ENCODE measurements around the gene CLCF1.
"Not testable (repeated sequence)": the region's sequence is repeated elsewhere in the genome, so short reads cannot be mapped to it uniquely, and the experiment has no call there.

Gene CLCF1

DNA sequence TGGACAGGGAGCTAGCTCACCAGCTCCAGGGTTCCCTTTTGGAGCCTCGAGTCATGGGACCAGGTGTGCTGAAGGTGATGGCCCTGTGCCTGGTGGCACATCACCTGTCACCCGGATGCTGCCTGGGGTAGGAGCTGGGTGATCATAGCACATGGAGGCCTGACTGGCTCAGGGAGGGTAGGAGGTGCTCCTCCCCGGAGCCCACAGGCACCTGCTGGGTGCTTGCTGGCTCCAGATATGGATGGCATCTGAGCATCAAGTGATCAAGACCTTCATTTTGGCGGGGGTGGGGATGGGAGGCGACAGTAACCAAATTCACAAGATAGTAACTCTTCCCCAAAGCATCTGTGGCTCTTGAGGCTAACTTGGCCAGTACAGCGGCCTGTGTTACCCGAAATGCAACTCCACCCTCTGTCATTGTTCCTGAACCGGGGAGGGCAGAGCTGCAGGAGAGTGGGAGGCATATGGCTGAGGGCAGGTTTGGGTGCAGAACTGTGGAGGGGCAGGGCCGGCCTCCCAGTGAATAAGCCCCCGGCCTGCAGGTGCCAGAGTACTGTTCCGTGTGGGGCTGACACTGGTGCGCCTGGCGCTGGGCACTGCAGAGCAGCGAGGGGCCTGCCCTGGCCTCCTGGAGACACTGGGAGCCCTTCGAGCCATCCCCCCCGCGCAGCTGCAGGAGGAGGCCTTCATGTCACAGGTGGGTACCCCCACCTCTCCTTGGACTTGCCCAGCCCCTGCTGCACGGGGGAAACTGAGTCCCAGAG, 35.2 kb upstream of the CLCF1 start:
- no peak for DNase-seq

DNA sequence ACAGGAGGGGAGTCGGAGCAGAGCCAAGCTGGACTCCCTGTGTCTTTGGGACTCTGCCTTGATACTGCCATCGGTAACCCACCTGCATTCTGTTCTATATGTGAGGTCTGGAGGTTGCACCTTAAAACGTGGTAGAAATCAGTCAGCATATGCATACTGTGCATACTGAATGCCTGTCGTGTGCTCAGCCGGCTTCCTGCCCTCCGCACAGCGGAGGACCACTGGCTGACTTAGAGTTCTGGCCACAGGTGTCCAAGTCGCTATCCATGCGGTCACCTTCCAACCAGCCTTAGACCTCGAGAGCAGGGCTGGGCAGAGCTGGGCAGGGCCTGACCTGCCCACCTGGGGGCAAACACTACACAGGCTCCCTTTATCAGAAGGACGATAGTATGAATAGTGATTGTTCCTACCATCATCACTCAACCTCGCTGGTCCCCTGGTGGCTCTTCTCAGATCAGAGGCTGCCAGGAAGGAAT, 34.3 kb upstream of the CLCF1 start:
- no peak for DNase-seq

DNA sequence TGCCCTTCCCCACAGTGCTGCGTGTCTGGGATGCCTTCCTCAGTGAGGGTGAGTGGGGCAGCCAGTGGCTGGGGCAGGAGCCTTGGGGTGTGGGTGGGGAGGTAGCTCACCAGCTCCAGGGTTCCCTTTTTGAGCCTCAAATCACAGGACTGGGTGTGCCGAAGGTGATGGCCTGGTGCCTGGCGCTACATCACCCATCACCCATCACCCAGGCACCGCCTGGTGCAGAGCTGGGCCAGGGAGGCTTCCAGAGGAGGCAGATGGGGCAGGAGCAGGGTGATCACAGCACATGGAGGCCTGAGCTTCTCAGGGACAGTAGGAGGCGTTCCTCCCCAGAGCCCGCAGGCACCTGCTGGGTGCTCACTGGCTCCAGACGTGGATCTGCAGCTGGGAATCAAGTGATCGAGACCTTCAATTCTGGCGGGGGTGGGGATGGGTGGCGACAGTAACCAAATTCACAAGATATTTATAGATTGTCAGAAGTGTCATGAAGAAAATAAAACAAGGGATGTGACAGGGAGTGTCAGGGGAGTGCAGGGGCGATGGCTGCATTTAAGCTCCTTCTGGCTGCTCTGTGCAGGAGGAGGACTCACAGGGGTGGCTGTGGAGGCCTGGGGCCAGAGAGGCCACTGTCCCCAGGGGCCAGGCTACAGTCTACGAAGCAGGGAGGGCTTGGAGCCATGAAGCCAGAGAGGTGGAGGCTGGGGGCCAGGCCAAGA, 33.7 kb upstream of the CLCF1 start:
- no peak for DNase-seq

DNA sequence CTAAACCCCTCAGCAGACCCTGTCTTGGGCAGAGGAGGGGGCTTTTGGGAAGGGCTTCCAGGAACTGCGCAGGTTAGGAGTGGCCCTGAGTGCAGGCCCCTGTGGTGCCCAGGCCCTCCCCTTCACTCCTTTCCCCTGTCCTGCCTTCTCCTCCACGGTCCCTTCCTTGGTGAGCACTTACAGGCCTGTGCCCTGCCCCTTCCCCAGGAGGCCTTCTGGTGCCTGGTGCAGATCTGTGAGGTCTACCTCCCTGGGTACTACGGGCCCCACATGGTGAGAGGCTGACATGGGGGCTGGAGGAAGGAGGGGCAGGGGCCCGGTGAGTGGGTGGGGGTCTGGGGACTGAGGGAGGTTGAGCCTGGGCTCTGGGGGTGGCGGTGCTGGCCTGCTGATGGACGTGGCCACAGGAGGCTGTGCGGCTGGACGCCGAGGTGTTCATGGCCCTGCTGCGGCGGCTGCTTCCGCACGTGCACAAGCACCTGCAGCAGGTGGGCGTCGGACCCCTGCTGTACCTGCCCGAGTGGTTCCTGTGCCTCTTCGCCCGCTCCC, 33.1 kb upstream of the CLCF1 start:
- DNase-seq: no peak

DNA sequence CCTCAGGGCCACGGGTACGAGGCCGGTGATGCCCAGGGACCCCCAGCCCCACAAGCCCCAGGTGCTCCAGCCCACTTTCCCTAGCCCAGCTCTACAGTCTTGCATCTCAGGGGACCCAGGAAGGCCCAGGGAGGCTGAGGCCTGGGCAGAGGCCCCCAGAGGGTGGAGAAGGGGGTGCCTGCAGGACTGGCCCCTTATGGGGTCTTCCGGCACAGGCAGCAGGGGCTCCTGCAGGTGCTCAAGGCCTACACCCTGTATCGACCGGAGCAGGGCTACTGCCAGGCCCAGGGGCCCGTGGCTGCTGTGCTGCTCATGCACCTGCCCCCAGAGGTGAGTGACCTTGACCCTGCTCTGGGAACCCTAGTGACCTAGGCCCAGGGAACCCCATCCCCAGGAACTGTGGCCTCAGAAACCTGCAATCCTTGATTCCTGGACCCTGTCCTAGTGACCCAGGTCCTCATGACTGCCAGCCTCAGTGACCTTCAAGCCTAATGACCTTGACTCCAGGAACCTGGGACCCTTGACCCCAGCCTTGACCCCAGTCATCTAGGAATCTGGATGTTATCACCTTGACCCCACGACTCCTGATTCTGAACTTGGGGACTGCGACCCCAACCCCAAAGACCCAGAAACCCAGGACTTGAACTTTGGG, 32.4 kb upstream of the CLCF1 start:
- DNase-seq: no peak

DNA sequence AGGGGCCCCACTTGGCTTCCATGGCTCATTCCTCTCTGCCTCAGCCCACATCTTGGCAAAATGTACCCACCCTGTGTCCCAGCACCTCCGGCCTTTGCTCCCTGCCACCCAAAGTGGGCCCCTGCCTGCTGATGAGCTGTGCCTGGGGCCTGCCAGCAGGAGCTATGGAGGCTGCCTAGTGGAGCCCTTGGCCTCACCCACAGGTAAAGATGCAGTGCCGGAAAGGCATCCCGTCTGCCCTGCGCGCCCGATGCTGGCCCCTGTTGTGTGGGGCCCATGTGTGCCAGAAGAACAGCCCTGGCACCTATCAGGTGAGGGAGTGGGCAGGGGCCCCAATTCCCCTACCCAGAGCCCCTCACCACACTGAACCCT, 31.8 kb upstream of the CLCF1 start:
- no peak for DNase-seq

DNA sequence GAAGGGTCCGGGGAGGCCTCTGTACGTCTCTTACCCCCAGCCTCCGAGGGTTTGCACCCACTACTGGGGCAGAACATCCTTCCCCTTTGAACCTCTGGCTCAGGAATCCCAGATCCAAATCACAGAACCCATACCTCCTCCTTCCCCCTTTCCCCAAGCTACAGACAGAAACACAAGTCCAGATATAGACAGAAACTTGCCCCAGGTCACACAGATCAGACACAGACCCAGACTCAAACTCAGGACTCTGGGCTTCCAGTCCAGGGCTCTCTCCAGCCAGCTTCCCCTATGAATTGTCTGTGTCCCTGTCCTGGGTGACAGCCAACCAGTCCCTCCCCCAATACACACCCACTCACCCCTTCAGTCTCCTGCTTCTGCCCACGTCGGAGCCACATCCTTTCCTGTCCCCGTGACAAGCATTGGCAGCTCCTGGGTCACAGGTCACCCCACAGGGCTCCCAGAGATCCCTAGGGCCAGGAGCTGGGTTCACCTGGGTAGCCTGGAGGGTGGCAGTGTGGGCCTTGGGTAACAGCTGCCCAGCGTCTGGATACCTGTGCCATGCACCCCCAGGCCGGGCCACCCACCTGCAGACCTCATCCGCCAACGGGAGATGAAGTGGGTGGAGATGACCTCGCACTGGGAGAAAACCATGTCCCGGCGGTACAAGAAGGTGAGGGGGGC, 31.3 kb upstream of the CLCF1 start:
- no peak for DNase-seq

DNA sequence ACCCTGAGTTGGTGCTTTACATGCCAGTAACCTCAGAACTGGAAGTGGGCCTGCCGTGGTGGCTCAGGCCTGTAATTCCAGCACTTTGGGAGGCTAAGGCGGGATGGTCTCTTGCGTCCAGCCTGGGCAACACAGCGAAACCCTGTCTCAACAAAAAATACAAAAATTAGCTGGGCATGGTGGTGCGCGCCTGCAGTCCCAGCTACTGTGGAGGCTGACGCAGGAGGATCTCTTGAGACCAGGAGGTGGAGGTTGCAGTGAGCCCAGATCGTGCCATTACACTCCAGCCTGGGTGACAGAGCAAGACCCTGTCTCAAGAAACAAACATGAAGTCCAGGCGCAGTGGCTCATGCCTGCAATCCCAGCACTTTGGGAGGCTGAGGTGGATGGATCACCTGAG, 29.7 kb upstream of the CLCF1 start:
- DNase-seq: not testable (repeated sequence)

DNA sequence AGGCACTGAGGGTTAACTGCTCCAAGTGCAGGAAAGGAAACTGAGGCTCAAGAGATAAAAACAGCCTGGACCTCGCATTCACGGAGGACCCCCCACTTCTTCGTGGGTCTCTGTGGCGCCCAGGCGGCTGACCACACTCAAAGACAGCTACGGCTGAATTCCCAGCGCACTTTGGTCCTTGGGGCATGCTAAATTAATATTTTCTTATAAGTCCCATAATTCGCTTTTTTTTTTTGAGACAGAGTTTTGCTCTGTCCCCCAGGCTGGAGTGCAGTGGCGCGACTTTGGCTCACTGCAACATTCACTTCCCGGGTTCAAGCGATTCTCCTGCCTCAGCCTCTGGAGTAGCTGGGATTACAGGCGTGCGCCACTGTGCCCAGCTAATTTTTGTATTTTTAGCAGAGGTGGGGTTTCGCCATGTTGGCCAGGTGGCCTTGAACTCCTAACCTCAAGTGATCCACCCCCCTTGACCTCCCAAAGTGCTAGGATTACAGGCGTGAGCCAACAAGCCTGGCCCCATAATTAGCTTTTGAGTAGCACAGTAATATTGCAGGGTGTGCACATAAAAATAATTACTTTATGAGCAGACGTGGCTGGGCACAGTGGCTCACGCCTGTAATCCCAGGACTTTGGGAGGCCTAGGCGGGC, 28.9 kb upstream of the CLCF1 start:
- not testable (repeated sequence) for DNase-seq

DNA sequence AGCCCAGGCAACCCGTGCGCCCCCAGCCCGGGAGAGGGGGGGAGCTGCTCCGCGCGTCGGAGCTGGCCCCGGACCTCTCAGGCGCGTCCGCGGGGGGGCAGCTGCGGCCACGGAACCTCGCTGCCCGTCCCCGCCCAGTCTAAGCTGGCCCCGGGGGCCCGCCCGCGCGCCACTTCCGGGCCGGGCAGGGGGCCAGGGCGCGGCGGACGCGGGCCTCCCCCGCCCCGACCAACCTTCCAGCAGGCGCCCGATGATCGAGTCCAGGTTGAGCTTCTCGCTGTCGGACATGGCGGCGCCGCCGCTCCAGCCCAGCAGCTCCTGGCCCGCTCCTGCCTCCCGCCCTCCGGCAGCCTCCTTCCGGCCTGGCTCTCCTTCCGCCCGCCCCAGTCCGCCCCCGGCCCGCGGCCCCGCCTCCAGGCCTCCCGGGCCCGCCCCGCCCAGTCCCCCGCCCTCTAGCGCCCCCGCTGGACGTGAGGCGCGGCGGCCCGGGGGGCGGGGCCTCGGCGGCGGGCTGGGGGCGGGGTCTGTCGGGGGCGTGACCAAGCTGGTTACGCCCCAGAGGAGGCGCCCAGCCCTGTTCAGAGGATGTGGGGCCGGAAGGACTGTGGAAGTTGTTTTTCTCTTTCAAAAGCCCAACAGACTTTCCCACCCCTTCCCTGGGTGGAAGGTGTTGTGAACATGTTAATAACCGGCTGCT, 28.2 kb upstream of the CLCF1 start, which contains the start of gene PPP1CA:
Gene PPP1CA (minus strand): TSS at position 364 of the 697 bp plus-strand sequence. CDS start 76 bp downstream, at position 288.
- peak; percentile 70 to 85 for DNase-seq

DNA sequence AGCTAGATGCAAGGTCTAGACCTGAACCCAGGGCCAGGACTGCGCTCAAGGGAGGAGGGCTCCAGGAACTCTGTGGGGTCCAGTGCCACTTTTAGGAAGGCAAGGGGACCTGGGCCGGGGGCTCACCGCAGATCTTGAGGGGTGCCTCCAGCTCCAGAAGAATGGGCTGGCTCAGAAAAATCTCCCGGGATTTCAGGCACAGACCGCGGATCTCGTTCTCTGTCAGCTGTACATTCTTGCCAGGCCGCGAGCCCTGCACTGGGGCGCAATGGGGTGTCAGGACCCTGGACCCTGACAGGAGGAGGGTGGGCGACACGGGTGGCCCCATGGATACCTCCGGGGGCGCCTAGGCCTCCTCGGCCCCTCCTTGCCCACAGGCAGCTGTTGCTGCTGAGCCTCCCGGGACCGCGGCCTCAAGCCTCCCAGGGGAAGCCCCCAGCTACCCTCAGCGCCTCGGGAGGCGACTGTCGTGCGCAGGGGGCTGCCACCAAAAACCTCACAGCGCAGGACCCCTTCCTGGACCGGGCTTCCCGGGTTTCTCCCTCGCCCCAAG, 27.6 kb upstream of the CLCF1 start:
- DNase-seq: no peak

DNA sequence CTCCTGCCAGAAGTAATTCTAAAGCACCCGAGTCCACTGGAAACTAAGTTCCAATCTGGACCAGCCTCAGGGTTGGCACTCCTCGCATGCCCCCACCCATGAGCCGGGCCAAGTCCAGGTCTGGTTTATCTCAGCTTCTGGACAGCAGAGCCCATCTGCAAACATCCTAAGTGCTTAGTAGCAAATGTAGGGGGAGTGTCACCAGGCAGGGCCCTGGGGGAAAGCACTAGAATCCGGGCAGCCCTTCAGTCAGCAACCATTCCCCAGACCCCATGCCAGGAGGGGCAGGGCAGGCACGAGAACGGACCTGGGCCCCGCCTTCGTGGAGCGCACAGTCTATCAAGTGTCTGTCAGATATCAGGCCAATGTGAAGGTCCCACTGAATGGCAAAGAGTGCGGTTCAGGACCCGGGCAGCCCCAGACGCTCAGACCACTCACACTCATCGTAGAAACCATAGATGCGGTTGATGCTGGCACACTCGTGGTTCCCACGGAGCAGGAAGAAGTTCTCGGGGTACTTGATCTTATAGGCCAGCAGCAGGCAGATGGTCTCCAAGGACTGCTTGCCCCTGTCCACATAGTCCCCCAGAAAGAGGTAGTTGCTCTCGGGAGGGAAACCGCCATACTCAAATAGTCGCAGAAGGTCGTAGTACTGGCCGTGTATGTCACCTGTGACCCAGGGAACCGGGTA, 27.0 kb upstream of the CLCF1 start:
- DNase-seq: no peak

DNA sequence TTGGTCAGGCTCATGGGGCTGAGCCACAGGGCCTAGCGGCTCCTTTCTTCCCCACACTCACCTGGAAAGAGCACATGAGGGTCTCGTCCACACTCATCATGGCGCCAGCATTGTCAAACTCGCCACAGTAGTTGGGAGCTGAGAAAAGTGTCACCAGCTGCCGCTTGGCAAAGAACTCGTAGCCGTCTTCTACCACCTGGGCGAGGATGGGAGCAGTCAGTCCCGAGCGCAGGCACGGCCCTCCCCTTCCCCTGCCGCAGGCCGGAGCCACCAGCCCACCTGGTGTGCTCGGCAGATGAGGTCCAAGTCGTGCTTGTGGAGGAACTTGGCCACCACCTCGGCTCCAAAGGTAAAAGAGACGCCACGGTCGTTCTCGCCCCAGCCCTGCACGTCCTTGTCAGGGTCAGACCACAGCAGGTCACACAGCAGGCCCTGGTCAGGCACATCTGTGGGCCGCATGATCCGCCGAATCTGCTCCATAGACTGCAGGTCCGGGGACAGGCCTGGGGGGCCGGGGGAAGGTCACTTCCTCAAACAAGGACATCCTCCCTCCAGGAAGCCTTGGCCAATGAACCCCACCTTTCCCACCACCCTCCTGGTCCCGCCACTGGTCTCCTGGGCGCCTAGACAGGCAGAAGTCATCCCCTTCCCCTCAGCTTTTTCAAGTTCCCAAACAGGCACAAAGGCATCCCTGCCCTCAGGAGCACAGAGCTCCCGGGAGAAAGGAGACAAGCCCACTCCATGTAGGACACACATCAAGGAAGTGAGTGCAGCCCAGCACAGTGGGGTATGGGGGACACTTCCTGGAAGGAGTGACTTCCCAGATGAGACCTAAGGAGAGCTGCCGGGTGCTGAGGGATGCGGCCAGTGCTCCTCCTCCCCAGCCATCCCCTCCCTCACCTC, 25.5 kb upstream of the CLCF1 start:
- no peak for DNase-seq

DNA sequence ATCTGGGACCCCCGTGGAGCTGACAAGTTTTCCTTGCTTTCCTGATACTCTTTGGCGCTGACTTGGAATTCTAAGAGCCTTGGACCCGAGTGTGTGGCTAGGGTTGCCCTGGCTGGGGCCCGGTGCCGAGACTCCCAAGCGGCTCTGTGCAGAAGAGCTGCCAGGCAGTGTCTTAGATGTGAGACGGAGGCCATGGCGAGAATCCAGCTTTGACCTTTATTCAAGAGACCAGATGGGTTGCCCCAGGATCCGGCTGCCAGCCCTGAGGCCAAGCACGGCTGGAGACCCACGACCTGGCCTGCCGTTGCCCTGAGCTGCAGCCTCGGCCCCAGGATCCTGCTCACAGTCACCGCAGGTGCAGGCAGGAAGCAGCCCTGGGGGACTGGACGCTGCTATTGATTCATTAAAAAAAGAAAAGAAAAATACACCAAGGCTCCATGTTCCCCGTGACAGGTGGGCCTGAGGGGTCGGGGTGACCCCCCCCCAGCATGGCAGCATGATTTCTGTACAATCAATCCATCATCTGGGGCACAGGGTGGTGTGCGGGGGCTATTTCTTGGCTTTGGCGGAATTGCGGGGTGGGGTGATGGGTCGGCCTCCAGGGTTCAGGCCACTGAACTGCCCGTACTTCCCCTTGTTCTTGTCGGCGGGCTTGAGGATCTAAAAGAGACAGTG, 24.7 kb upstream of the CLCF1 start:
- DNase-seq: no peak

DNA sequence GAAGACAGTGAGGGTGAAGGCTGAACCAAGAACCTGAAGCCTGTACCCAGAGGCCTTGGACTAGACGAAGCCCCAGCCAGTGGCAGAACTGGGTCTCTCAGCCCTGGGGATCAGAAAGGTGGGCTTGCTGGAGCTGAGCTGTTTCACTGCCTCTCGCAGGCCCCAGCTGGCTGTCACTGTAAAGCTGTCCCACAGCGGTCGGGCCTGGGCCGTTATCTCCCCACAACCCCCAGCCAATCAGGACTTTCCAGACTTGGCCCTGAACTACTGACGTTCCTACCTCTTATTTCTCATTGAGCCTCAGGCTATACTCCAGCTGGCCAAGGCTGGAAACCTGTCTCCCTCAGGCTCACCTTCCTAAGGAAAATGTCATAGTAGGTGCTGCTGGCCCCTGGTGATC, 24.1 kb upstream of the CLCF1 start:
- no peak for DNase-seq

DNA sequence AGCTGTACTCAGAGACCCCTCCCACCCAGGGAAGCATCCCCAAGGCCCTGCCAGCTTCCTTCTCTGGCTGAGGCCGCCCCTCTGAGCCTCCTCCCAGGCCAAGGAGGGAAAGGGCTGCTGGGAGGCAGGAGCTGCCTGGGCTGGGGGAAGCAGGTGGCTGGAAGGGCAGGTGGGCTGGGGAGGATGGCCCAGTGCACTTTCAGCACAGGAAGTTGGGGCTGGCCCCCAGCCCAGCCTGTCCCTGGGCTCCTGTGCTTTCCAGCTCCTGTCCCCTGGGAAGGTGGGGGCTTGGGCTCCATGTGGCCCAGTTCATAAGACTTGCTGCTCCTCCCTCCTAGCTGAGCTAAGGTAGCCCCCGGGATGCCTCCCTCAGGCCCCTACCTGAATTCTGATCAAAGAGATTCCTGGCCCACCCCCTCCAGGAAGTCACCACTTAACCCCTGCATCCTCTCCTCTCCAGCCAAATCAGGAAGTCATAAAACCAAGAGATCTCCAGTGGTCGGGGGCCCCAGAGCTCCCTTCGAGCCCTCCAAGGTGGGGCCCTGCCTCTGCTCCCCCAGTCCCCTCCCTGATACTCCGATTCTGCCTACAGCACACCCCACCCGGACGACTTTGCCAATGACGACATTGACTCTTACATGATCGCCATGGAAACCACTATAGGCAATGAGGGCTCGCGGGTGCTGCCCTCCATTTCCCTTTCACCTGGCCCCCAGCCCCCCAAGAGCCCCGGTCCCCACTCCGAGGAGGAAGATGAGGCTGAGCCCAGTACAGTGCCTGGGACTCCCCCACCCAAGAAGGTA, 23.4 kb upstream of the CLCF1 start:
- no peak for DNase-seq

DNA sequence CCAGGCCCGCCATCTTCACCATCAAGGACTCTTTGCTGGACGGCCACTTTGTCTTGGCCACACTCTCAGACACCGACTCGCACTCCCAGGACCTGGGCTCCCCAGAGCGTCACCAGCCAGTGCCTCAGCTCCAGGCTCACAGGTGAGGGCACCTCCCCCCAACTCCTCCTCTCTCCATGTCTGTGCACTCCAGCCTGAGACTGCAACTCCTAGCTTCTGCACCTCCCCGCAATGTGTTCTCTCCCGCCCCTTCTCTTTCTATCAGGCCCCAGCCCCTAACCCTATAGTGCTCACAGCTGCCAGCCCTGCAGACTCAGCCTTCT, 22.8 kb upstream of the CLCF1 start:
- no peak for DNase-seq

DNA sequence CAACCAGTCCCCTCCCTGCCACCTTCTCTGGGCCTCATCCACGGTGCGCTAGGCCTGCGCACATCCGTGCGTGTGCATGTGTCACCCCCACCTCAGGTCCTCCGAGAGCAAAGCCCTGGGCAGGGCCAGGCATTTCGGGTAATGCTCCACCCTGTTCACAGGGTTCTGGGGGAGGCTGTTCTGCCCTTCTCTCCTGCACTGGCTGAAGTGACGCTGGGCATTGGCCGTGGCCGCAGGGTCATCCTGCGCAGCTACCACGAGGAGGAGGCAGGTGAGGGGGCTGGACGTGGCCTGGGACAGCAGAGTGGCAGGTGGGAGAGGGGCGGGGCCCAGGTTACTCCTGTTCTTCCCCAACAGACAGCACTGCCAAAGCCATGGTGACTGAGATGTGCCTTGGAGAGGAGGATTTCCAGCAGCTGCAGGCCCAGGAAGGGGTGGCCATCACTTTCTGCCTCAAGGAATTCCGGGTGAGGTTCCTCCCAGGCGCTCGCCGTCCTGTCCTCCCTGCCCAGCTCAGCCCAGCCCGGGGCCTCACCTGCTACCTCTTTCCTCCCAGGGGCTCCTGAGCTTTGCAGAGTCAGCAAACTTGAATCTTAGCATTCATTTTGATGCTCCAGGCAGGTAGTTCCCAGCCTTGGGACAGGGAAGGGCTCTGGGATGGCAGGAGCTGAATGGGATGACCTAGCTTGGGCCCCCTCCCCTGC, 22.3 kb upstream of the CLCF1 start:
- no peak for DNase-seq

Measured in SW 1271 (cell line).